Measurements from ENCODE around the gene SIGLEC7.

SIGLEC7 gene

GRCh38 chr19:51142119-51142518, at the start of gene SIGLEC7:
Gene SIGLEC7, plus strand, starts transcription at chr19:51142301. Its CDS starts 69 bp downstream, at chr19:51142370.
- no peak for DNase-seq

DNA sequence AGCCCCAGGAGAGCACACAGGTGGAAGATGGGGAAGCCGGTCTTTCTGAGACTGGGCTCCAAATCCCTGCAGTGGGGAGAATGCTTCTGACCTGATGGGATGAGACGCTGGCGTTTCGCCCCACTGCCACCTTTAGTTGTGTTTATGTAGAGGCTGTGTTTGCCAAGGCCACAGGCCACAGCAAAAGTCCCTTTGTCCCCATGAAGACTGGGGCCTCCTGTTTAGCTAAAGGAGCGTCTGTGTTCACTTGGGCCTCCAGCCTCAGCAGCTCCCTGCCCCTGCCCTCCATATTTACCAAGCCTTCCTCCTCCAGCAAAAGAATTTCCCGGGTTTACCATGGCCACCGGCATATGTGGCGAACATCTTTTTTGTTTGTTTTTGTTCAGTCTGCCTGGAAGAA, 49.0 kb upstream of the SIGLEC7 start:
- no peak for DNase-seq

DNA sequence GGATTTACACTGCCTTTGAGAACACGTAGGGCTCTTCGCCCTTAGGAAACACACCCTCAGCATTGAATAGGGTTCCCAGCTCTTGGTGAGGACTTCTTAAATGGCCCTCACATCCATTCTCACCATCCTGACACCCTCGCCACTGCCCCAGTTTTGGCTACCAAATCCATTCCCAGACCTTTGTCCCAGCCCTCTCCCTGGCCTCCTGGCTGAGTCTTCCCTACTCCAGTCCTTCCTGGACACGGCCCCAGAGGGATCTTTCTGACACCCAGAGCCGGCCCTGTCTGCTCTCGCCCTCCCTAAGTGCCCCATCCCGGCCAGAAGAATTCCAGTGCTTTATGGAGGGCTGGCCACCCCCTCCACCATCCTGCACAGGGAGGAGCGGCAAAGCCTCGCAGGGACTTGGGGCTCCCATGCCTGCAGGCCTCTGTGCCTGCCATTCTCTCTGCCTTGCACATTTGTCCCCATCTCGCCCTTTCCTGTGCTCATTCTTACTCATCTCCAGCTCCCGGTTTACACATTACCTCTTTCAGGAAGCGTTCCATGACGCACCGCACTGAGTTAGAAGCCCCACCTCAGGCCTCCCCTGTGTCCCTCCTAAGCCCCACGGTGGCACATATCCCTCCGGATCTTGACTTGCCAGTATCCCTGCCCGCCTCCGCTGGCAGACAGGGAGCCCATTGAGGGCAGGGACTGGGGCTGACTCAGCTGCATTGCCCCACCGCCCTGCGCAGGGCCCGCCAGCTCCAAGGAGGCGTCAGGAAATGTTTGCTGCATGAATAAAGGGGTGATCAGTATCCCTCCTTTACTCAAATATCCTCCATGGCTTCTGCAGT, 48.4 kb upstream of the SIGLEC7 start:
- DNase-seq: no peak

DNA sequence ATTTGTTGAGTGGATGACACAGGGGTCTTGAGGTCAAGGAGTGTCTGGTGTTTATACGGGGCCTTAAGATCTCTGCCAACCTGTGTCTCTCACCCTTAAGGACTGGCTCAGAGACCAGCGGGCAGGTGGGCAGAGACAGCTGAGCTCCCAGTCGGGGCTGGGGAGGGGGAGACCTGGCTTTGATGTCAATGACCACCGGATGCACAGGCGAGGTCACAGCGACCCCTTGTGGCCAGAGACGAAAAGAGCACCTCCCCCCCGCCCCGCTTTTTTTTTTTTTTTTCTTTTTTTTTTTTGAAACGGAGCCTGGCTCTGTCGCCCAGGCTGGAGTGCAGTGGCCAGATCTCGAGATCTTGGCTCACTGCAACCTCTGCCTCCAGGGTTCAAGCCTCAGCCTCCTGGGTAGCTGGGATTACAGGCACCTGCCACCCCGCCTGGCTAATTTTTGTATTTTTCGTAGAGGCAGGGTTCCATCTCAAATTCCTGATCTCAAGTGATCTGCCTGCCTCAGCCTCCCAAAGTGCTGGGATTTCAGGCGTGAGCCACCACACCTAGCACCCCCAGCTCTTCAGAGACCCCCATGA, 47.3 kb upstream of the SIGLEC7 start:
- DNase-seq: peak; percentile 45

GRCh38 chr19:51096473-51097165, 45.5 kb upstream of the SIGLEC7 start:
- no peak for DNase-seq

DNA sequence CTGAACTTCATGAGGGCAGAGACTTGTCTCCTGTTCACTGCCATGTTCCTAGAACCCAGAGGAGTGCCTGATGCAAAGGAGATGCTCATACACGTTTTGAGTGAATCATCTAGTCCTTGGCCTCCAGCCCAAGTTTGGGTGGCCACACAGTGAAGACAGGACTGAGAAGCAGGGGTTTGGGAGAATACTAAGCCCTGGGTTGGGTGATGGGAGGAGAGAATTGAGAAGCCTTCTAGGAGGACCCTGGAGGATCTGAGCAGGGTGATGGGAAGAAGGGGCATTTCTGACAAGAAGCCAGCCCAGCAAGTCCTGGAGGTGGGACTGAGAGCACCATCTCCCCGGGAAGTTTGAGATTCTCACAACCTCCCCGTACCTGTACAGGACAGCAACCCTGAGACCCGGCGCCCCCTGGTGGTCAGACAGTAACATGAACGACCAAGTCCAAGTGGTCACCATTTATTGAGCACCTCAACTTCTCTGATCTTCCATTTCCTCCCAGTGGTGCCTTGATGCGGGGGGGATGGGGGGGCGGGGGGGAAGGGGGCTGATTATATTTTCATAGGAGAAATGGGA, 44.8 kb upstream of the SIGLEC7 start:
- peak; percentile 84 for DNase-seq

DNA sequence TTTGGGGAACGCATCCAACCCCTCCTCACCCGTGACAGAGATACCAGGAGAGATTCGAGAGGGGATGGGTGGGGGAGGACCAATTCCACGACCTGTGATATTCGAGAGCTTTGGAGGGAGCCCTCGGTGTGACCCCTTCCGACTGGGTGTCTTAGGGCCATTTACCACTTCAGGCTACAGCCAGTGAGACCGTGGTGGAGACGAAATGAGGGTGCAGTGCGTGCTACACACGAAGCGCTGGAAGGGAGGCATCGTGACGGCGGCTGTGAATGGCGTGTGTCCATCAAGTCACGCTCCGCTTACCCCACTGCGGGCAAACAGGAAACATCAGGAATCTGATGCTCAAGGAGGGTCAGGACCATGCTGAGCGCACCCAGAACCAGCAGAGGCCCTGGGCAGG, 44.3 kb upstream of the SIGLEC7 start:
- no peak for DNase-seq

DNA sequence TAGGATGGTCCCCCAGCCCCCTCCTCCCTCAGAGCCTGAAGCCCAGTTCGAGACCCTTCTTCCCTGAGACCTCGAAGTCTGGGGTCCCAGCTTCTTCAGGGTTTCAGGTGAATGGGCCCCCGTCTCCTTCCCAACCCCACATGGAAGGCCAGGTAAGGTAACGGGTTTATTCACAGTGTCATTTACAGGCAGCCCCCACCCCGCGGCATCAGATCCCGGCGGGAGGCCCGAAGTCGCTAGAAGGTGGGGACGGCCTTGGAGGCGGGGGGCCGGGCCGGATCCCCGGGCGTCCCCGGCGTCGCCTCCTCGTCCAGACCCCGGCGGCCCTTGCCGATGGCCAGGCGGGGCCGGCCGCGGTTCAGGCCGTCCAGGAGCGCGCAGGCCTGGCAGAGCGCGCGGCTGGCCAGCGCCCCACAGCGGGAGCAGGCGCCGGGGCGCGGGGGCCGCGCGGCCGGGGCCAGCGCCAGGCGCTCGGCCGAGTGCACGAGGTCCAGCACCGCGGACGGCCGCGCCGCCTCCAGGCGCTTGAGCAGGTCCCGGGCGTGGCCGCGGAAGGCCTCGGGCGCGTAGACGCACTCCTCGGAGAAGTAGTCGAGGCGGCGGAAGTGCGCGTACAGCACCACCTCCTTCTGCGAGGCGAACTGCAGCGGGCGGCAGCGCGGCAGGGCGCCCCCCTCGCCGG, 43.6 kb upstream of the SIGLEC7 start:
- peak; percentile 38 for DNase-seq

DNA sequence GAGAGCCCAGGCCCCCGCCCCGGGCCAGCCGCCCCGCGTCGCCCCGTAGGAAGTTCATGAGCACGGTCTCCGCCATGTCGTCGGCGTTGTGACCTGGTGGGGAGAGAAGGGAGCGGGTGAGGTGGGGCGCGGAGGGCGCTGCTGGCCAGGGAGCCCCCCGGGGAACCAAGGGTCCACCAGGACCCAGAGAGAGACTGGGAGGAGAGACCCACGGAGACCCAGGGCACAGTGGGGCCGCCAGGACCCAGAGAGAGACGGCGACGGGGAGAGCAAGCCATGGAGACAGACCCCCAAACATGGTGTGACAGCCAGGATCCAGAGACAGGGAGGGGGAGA, 43.1 kb upstream of the SIGLEC7 start:
- no peak for DNase-seq

DNA sequence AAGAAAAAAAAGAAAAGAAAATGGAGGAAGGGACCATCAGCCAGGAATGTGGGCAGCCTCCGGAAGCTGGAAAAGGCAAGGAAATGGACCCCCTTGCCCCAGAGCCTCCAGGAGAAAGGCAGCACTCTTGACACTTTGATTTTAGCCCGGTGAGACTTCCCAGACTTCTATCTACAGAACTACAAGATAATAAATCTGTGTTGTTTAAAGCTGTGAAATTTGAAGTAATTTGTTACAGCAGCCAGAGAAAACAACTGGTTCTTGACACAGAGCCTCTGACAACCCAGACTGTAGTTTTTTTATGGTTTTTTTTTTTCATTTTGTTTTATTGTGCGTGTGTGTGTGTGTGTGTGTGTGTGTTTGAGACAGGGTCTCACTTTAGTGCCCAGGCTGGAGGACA, 41.5 kb upstream of the SIGLEC7 start:
- no peak for DNase-seq

DNA sequence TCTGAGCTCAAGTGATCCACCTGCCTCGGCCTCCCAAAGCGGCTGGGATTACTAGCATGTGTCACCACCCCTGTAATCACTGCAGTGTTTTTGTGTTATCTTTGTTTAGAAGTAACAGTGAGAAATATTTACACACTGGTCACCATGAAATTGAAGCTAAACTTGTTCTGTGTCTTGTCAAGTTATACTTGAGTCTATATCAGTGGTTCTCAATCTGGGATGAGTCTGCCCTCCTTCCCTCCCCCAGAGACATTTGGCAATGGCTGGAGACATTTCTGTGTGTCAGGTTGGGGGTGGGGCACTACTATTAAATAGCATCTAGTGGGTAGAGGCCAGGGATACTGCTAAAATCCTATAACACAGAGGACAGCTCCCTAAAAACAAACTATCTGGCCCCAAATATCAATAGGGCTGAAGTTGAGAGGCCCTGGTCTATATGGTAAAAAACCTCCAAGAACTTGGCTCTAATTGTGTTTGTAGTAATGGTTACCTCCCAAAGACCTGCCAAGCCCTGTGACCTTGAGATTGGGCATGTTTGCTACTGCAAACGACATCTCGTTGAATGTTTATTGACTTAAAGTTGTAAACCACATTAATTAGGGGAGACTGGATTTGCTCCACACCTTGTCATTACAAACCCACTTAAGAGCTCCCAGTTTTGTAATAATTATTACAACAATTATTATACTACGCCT, 40.8 kb upstream of the SIGLEC7 start:
- DNase-seq: no peak

DNA sequence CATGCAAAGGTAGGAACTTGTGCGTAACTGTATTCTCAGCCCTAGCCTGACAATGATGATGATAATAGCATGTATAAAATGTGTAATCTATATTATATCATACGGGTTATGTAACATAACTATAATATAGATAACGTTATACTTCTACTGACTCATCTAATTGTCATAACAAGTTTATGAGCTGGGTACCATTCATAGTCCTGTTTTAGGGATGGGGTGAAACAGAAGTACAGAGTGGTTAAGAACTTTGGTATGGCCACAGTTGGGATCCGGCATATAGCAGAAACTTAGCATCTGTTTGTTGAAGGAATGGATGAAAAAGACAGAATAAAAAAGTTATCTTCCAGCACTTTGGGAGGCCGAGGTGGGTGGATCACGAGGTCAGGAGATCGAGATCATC, 39.1 kb upstream of the SIGLEC7 start:
- DNase-seq: no peak

DNA sequence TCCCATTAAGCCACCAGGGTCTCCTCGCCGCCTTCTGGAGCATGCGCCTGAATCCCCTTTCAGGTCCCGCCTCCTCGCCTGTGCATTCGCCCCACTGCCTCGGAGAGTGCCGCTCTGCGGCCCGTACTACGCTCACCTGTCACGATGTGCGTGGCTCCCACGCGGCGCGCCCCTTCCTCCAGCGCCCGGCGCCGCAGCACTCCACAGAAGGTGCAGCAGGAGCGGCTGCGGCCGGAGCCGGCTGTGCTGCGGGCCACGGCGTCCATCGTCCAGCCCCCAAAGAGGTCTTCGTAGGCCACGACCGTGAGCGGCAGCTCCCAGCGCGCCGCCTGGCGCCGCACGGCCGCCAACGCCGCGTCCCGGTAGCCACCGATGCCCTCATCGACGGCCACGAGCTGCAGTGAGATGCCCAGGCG, 38.2 kb upstream of the SIGLEC7 start:
- DNase-seq: no peak

GRCh38 chr19:51107406-51108065, 34.6 kb upstream of the SIGLEC7 start:
- DNase-seq: no peak

DNA sequence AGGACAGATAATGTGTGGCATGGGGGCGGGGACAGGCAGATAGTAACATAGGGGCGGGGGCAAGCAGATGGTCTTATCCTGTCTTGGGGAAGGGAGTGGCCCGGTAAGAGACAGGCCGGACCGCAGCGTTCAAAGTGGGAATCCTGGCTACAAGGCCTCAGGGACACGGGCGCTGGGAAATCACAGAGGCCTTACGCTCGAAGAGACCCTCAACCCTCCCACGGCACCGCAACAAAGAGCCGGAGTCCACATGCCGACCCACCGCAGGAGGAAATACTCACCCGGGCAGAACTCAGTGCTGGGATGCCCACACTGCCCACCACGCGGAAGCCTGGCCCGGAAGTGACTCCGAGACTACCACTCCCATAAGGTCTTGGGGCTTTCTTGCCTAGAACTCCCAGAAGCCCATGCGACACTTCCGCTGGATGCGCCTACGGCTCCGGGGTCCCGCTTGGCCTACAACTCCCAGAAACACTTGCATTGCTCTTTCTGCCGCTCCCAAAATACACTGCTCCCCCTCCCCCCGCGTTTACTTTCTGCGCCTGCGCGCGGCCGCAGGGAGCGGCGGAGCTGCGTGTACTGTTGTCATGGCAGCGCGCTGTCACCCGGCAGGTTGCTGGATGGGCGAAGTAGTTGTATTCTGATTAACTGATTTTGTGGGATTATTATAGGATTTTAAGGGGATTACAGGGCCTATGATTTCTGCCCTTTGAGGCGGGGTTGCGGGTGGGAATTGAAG, 33.9 kb upstream of the SIGLEC7 start, which contains the start of gene CTU1:
Gene CTU1, minus strand, starts transcription at position 344 of the 739 bp plus-strand sequence. CDS start 3,840 bp downstream, outside the sequence.
- peak; percentile 98 for DNase-seq

GRCh38 chr19:51108805-51109146, 33.3 kb upstream of the SIGLEC7 start:
- no peak for DNase-seq

DNA sequence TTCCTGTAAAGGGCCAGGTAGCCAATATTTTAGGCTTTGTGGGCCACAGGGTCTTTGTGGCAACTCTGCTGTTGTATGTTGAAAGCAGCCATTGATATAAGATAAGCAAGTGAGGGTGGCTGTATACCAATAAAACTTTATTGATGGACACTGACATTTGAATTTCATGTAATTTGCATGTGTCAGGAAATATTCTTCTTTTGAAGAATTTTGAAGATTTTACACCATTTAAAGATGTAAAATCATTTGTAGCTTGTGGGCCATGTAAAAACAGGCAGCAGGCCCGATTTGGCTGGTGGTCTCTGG, 31.5 kb upstream of the SIGLEC7 start:
- no peak for DNase-seq

- no peak for DNase-seq
These were observed 30.5 kb upstream of the SIGLEC7 start for GRCh38 chr19:51111606-51112005.

GRCh38 chr19:51114087-51114729, 27.9 kb upstream of the SIGLEC7 start:
- DNase-seq: no peak

DNA sequence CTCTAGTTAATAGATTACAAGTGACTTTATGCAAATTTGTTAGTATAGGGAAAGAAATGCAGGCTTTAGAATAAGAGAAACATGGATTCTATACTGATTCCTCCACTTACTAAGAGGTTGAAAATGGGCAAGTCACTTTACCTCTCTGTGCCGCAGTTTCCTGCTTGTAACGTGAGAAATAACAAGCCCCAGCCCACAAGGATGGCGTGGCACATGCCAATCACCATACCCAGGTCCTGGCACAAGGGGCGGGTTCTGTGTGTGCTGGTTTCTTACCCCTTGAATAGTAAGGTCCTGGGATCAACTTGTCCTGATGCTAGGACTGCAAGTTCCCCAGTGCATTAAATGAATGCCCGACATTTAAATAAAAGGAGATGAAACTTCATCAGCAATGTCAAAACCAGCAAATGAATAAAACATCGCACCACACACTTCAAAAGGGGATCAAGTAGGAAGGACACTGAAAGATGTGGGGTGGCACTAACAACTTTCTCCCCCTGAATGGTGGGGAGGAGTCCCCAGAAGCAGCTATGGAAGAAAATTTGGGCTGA, 25.3 kb upstream of the SIGLEC7 start:
- DNase-seq: no peak

DNA sequence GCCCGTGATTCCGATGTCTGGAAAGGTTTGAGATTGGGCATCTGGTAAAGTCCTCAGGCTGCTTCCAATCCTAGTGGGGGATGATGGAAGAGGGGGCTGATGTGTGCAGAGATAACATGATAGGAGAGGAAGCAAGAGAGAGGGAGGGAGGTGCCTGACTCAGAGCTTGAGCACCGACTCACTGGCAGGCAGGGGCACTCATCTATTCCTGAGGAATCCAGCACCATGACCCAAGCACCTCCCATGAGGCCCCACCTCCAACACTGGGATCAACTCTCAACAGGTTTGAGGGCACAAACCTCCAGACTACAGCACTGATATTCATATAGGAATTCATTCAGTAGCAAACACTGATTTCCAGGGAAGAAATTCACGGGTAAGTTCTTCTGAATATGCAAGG, 23.0 kb upstream of the SIGLEC7 start:
- DNase-seq: no peak

Data from stimulated activated CD4-positive, alpha-beta T cell treated with anti-CD3 and anti-CD28 coated beads, Interleukin-15, amount 100 ng/mL, for 24 hours (primary cell).